Upper lobe of left lung (tissue), 6 donors: Measurements from ENCODE around the gene COMMD7. TPM values are rescaled to one million over a fixed set of nuclear protein-coding genes. Genes with fewer than 3 reads are reported as not detected.

Source experiments
- ATAC-seq, 2 donors: fragments of 200-7000 bp; cut with Tn5 transposase; one replicate each; pipeline ENCODE4 v1.9.1; 2022; ENCODE audit warnings: mild to moderate bottlenecking in 2 of 2, moderate library complexity in 2 of 2; ENCODE audit not compliant: low FRiP score in 2 of 2
- DNase-seq, 2 donors: peaks; one replicate each; pipeline ENCODE4 v3.0.0-alpha.2; 2019 to 2020
- H3K27ac ChIP-seq, 4 donors: fragments of 200-600 bp; sonication (generic); one replicate each; pipeline ENCODE4 v1.5.1; 2016 to 2019
- H3K27me3 ChIP-seq, 4 donors: fragments of 200-600 bp; sonication (generic); one replicate each; pipeline ENCODE4 v1.5.1; 2017 to 2019
- H3K36me3 ChIP-seq, 4 donors: fragments of 200-600 bp; sonication (generic); one replicate each; pipeline ENCODE4 v1.5.1; 2016 to 2019
- H3K4me1 ChIP-seq, 4 donors: fragments of 200-600 bp; sonication (generic); one replicate each; pipeline ENCODE4 v1.5.1; 2018 to 2019
- H3K4me3 ChIP-seq, 4 donors: fragments of 200-600 bp; sonication (generic); one replicate each; pipeline ENCODE4 v1.5.1; 2017 to 2019; ENCODE audit warnings: mild to moderate bottlenecking in 2 of 4, moderate library complexity in 1 of 4
- H3K9me3 ChIP-seq, 4 donors: fragments of 200-600 bp; sonication (generic); one replicate each; pipeline ENCODE4 v1.5.1; 2018 to 2019
- EP300 ChIP-seq, 4 donors: sonication (generic); formaldehyde crosslinking; IDR thresholded peaks; one replicate each; pipeline ENCODE4 v1.5.1; 2017; ENCODE audit warnings: antibody characterized with exemption in 4 of 4, control low read depth in 2 of 4
- POLR2A ChIP-seq, 4 donors: fragments of 450-650 bp; IDR thresholded peaks; one replicate each; pipeline ENCODE4 v1.5.1; 2016 to 2017; ENCODE audit warnings: antibody characterized with exemption in 4 of 4, mild to moderate bottlenecking in 2 of 4
- POLR2AphosphoS5 ChIP-seq, 2 donors: sonication (generic); formaldehyde crosslinking; IDR thresholded peaks; one replicate each; pipeline ENCODE4 v1.5.1; 2017; ENCODE audit warnings: antibody characterized with exemption in 2 of 2
- WGBS, 2 donors: methylation state at CpG; one replicate each; pipeline ENCODE4 v1.1.5; 2017 to 2018; 5-methylcytosine and 5-hydroxymethylcytosine counted together
- total RNA-seq, 6 donors: library from RNA; depleted of rRNA in 4 of 6; stranded (reverse); fragments of >200 nt in 4 of 6; gene quantifications; one replicate each; pipeline versions ENCODE4 v1.1.0 to v1.2.1, GENCODE V29; 2016 to 2021
- TF ChIP-seq, protein P1 (sequence below), 6 experiments: fragments of 450-650 bp in 4 of 6; fragments of 200-600 bp in 2 of 6; sonication (generic) in 2 of 6; IDR thresholded peaks; one replicate each; pipeline ENCODE4 v1.5.1; 2016 to 2019; ENCODE audit warnings: antibody characterized with exemption in 6 of 6
- donor health status: DM: no; HTN: no; CAD: no; lungs with moderate emphysema.
- donor health status: DM: no; HTN: yes; CAD: no; lungs with severe emphysema.

The COMMD7 gene
- total RNA-seq, 6 donors from 2014 or later, result 22.4 to 37.4 (median 27.3) TPM

DNA sequence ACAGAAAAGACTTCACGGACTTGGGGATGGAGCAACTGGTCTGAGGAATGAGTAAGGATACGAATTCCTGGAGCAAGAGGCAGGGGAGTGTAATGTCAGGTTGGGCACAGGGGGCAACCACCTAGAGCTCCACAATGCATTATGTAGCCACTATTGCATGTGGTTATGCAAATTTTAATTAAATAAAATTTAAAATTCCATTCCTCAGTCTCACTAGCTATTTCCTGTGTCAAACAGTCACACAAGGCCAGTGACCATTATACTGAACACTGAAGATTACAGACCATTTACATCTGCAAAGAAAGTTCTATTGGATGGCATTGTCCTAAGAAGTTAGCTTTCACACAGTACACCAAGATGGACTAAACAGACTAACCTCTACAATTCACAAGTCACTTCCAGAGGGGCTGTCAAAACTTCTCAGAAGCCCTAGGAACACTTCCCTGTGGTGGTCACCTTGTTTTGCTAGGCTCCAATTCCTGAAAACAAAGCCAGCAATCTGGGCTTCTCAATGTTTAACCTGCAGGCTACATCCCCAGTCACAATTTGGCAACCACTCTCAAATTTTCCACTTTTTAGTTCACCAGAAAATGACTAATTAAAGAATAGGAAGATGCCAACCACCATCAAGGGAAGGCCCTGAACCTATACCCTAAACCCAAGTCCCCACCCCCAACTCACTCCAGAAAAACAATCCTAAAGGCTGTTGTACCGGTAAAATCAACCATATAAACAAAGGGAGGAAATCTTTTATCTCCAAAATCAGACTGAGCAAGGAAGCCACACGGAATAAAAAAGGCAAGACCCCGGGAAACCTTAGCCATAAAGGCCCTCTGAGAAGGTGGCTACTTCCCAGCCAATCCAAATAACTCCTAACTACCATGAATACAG lies 35.3 kb downstream of the COMMD7 start:
- no peak overlapping the region for H3K4me3 ChIP-seq
- WGBS, 2 donors, result 68 to 71% methylated on average over 5 of the region's 5 CpGs
- ATAC-seq, result no peak
- peaks cover 0 to 40% (median 25%) of the 10 kb centered on the region in 4 donors for H3K36me3 ChIP-seq
- H3K9me3 ChIP-seq, result no peaks in the 10 kb centered on the region
- no peaks in the 10 kb centered on the region for H3K27me3 ChIP-seq
- peak overlapping the region in 2 of 4 donors; percentile 16 to 18 for H3K27ac ChIP-seq
- H3K4me1 ChIP-seq, result peaks cover 0 to 22% (median 10%) of the 10 kb centered on the region in 4 donors
- TF ChIP-seq POLR2AphosphoS5 (IDR thresholded peaks at IDR 0.05), result no peak
- TF ChIP-seq, protein P1, sequence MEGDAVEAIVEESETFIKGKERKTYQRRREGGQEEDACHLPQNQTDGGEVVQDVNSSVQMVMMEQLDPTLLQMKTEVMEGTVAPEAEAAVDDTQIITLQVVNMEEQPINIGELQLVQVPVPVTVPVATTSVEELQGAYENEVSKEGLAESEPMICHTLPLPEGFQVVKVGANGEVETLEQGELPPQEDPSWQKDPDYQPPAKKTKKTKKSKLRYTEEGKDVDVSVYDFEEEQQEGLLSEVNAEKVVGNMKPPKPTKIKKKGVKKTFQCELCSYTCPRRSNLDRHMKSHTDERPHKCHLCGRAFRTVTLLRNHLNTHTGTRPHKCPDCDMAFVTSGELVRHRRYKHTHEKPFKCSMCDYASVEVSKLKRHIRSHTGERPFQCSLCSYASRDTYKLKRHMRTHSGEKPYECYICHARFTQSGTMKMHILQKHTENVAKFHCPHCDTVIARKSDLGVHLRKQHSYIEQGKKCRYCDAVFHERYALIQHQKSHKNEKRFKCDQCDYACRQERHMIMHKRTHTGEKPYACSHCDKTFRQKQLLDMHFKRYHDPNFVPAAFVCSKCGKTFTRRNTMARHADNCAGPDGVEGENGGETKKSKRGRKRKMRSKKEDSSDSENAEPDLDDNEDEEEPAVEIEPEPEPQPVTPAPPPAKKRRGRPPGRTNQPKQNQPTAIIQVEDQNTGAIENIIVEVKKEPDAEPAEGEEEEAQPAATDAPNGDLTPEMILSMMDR (IDR thresholded peaks at IDR 0.05), result no peak
- TF ChIP-seq POLR2A (IDR thresholded peaks at IDR 0.05), result no peak
- no peak for TF ChIP-seq EP300 (IDR thresholded peaks at IDR 0.05)
- DNase-seq, result no peak

DNA sequence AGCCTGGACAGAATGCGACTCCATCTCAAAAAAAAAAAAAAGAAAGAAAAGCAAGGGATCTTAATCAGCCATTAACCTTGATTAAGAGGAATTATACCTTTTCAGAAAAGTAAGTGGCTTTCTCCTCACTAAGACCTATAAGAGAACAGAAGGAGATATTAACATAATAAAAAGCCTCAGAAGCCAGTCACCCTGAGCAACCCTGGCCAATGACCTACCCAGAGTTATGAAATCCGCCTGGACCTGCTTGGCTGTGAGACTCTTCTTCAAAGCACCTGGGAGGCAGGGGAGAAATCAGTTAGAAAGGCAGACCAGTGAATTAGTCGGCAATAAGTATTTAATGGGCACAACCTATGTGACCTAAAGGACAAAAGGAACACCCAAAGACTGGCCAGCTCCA lies 36.8 kb downstream of the COMMD7 start:
- Histone ChIP-seq H3K27ac (no peak overlapping the region), H3K4me1 (peaks cover 0 to 22% (median 10%) of the 10 kb centered on the region in 4 donors), H3K9me3 (no peaks in the 10 kb centered on the region), H3K36me3 (peaks cover 4 to 49% (median 31%) of the 10 kb centered on the region in 4 donors), H3K4me3 (no peak overlapping the region), H3K27me3 (no peaks in the 10 kb centered on the region)
- no peak for DNase-seq
- no peak for ATAC-seq
- TF ChIP-seq POLR2AphosphoS5 (IDR thresholded peaks at IDR 0.05), result no peak
- no peak for TF ChIP-seq POLR2A (IDR thresholded peaks at IDR 0.05)
- TF ChIP-seq EP300 (IDR thresholded peaks at IDR 0.05), result no peak
- TF ChIP-seq, protein P1 (IDR thresholded peaks at IDR 0.05), result no peak
- 93 to 96% methylated on average over 3 of the region's 3 CpGs for WGBS, 2 donors

DNA sequence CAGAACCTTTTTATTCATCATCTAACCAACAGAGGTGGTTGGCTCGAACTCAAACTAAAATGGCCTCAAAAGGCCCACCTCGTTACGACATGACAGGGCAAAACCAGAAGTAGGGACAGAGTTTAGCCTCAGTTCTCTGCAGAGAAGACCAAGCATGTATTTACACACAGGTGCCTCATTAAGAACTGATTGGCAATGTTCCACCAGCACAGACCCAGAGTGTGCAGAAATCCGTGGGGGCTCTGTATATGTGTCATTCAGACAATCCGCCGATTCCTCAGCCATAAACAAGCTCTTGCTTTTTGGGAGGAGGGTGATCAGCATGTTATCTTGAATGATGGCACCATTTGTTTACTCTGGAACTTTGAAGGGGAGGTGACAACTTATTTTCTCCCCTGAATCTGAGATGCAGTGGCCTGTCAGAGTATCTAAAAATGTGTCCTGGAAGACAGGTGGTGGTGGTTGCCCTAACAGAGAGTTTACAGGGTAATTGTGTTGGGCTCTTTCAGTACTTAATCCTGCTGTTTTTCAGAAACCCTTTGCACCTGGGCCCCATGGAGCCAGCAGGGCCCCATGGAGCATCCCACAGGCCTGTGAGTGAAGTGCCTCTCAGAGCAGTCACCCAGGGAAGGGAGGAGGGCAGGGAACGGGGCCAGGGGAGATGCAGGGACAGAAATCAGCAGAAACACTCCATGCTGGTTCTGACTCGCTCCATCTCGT lies 40.4 kb downstream of the COMMD7 start:
- Histone ChIP-seq H3K27ac (peak overlapping the region in 1 of 4 donors; percentile 11), H3K27me3 (no peaks in the 10 kb centered on the region), H3K9me3 (no peaks in the 10 kb centered on the region), H3K4me1 (peaks cover 0 to 5% (median 2%) of the 10 kb centered on the region in 4 donors), H3K36me3 (peaks cover 5 to 63% (median 36%) of the 10 kb centered on the region in 4 donors), H3K4me3 (no peak overlapping the region)
- TF ChIP-seq, protein P1 (IDR thresholded peaks at IDR 0.05), result no peak
- TF ChIP-seq EP300 (IDR thresholded peaks at IDR 0.05), result no peak
- no peak for TF ChIP-seq POLR2A (IDR thresholded peaks at IDR 0.05)
- TF ChIP-seq POLR2AphosphoS5 (IDR thresholded peaks at IDR 0.05), result no peak
- no peak for DNase-seq
- ATAC-seq, result no peak
- 71 to 77% methylated on average over 9 of the region's 9 CpGs for WGBS, 2 donors

DNA sequence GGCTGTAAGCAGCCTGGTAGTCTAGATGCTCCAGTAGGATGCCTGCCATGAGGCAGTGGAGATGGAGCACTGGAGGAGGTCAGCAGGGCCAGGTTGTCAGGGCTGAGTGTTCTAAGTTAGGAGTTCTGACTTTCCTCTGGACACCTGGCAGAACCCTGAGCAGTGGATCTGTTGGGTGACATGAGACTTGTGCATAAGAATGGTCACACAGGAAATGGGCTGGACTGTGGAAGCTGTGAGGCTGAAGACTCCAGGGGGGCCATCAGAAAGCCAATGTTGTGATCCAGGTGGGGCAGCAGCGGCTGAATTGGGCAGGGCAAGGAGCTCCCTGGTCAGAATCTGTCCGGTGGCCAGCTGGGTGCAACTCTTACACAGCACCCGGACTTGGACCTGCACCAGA lies 45.7 kb downstream of the COMMD7 start:
- Histone ChIP-seq H3K27ac (no peak overlapping the region), H3K9me3 (no peaks in the 10 kb centered on the region), H3K4me1 (no peaks in the 10 kb centered on the region), H3K27me3 (no peaks in the 10 kb centered on the region), H3K36me3 (peaks cover 3 to 25% (median 11%) of the 10 kb centered on the region in 4 donors), H3K4me3 (no peak overlapping the region)
- WGBS, 2 donors, result 100% methylated on average over 3 of the region's 3 CpGs; no CpG with 5 or more reads in 1 of the 2 donors
- ATAC-seq (no peak), DNase-seq (no peak)
- no peak for TF ChIP-seq POLR2AphosphoS5 (IDR thresholded peaks at IDR 0.05)
- TF ChIP-seq, protein P1 (IDR thresholded peaks at IDR 0.05), result no peak
- no peak for TF ChIP-seq POLR2A (IDR thresholded peaks at IDR 0.05)
- no peak for TF ChIP-seq EP300 (IDR thresholded peaks at IDR 0.05)
